CD14-positive monocyte (primary cell): ENCODE measurements around the gene PNLDC1. TPM values are rescaled to one million over a fixed set of nuclear protein-coding genes. Genes with fewer than 3 reads are reported as not detected.

Source experiments
- DNase-seq, 3 donors: peaks; one replicate each; pipeline ENCODE4 v3.0.0-alpha.2; 2011 to 2022
- H2AFZ ChIP-seq: 2 replicates; pipeline ENCODE4 v1.6.0; 2012; ENCODE audit warnings: mild to moderate bottlenecking, low read depth, low read length, inconsistent platforms; ENCODE audit not compliant: insufficient read depth, poor library complexity, severe bottlenecking
- H3K27ac ChIP-seq, 2 donors: 1 replicate in 1 of 2; 2 replicates in 1 of 2; pipeline ENCODE4 v1.5.1; 2012 to 2013; ENCODE audit warnings: low read length in 2 of 2, control low read depth in 1 of 2, inconsistent platforms in 1 of 2, low read depth in 1 of 2, mild to moderate bottlenecking in 1 of 2
- H3K27me3 ChIP-seq, 2 donors: one replicate each; pipeline versions ENCODE4 v1.6.0 to v1.6.1; 2011 to 2013; ENCODE audit warnings: low read length in 2 of 2; ENCODE audit not compliant: control insufficient read depth in 2 of 2, insufficient read depth in 2 of 2
- H3K36me3 ChIP-seq, 2 donors: replicated peaks in 1 of 2; 1 replicate in 1 of 2; 2 replicates in 1 of 2; pipeline versions ENCODE4 v1.5.1 to v1.6.1; 2012 to 2013; ENCODE audit warnings: low read length in 2 of 2, control low read depth in 1 of 2, inconsistent platforms in 1 of 2, mild to moderate bottlenecking in 1 of 2; ENCODE audit not compliant: insufficient read depth in 2 of 2, control insufficient read depth in 1 of 2
- H3K4me1 ChIP-seq, 2 donors: 1 replicate in 1 of 2; 2 replicates in 1 of 2; pipeline versions ENCODE4 v1.5.1 to v1.6.1; 2012 to 2013; ENCODE audit warnings: low read length in 2 of 2, control low read depth in 1 of 2, inconsistent platforms in 1 of 2, mild to moderate bottlenecking in 1 of 2, moderate library complexity in 1 of 2; ENCODE audit not compliant: insufficient read depth in 2 of 2, control insufficient read depth in 1 of 2
- H3K4me2 ChIP-seq: replicated peaks from 2 replicates; pipeline ENCODE3; 2012; ENCODE audit warnings: low read length, moderate library complexity, mild to moderate bottlenecking; ENCODE audit not compliant: poor library complexity, severe bottlenecking; ENCODE audit errors: extremely low read depth
- H3K4me3 ChIP-seq, 3 experiments: fragments of 200-600 bp in 1 of 3; sonication (generic) in 1 of 3; replicated peaks in 1 of 3; 1 replicate in 2 of 3; 2 replicates in 1 of 3; pipeline ENCODE4 v1.5.1; 2011 to 2013; ENCODE audit warnings: low read length in 3 of 3, mild to moderate bottlenecking in 3 of 3, control low read depth in 2 of 3, low read depth in 2 of 3, inconsistent platforms in 1 of 3, moderate library complexity in 1 of 3
- H3K79me2 ChIP-seq: 2 replicates; pipeline ENCODE4 v1.6.0; 2012; ENCODE audit warnings: mild to moderate bottlenecking, control low read depth, inconsistent platforms, low read length, moderate library complexity; ENCODE audit not compliant: insufficient read depth
- H3K9ac ChIP-seq: 2 replicates; pipeline ENCODE4 v1.6.0; 2017; ENCODE audit warnings: low read length, mild to moderate bottlenecking; ENCODE audit not compliant: insufficient read depth, poor library complexity, severe bottlenecking
- H3K9me3 ChIP-seq, 2 donors: replicated peaks in 1 of 2; 1 replicate in 1 of 2; 2 replicates in 1 of 2; pipeline versions ENCODE4 v1.5.1 to v1.6.1; 2012 to 2013; ENCODE audit warnings: low read length in 2 of 2, control low read depth in 1 of 2; ENCODE audit not compliant: control insufficient read depth in 1 of 2, insufficient read depth in 1 of 2
- H4K20me1 ChIP-seq: 2 replicates; pipeline ENCODE4 v1.6.0; 2012; ENCODE audit warnings: mild to moderate bottlenecking, low read length, control low read depth, moderate library complexity; ENCODE audit not compliant: insufficient read depth
- H3K27ac Mint-ChIP-seq, 7 donors: one replicate each; pipeline ENCODE4 v1.8.0; 2020; ENCODE audit warnings: mild to moderate bottlenecking in 7 of 7, mixed read lengths in 7 of 7, moderate library complexity in 6 of 7, inconsistent platforms in 2 of 7
- H3K27me3 Mint-ChIP-seq, 3 donors: one replicate each; pipeline ENCODE4 v1.8.0; 2021 to 2022; ENCODE audit warnings: low read depth in 3 of 3, mild to moderate bottlenecking in 3 of 3, mixed read lengths in 3 of 3, moderate library complexity in 3 of 3, inconsistent platforms in 1 of 3
- H3K36me3 Mint-ChIP-seq, 2 donors: one replicate each; pipeline ENCODE4 v1.8.0; 2020; ENCODE audit warnings: mixed read lengths in 2 of 2, inconsistent platforms in 1 of 2, mild to moderate bottlenecking in 1 of 2
- H3K4me1 Mint-ChIP-seq: one replicate; pipeline ENCODE4 v1.8.0; 2020; ENCODE audit warnings: mild to moderate bottlenecking, mixed read lengths
- H3K4me3 Mint-ChIP-seq, 2 donors: one replicate each; pipeline ENCODE4 v1.8.0; 2020; ENCODE audit warnings: mild to moderate bottlenecking in 2 of 2, mixed read lengths in 2 of 2, moderate library complexity in 1 of 2
- H3K9me3 Mint-ChIP-seq, 7 donors: one replicate each; pipeline ENCODE4 v1.8.0; 2020 to 2022; ENCODE audit warnings: mixed read lengths in 7 of 7, mild to moderate bottlenecking in 6 of 7, moderate library complexity in 6 of 7, inconsistent platforms in 2 of 7
- WGBS: methylation state at CpG from one replicate; pipeline ENCODE4 v1.1.5; 2013; ENCODE audit warnings: missing lambda C conversion rate; ENCODE audit not compliant: insufficient coverage; 5-methylcytosine and 5-hydroxymethylcytosine counted together
- intact Hi-C, 2 donors: fragments of 100-400 bp; cut with micrococcal nuclease; formaldehyde crosslinking; loops; one replicate each; pipeline versions ENCODE4 v1.15.0 to v1.15.1; 2023
- polyA plus RNA-seq, 3 donors: library from polyadenylated mRNA; depleted of rRNA in 1 of 3; unstranded in 2 of 3; stranded (reverse) in 1 of 3; fragments of 300-500 nt in 2 of 3; fragments of >200 nt in 1 of 3; fragmentation: Illumina TruSeq in 2 of 3; gene quantifications; 1 replicate in 2 of 3; 2 replicates in 1 of 3; pipeline ENCODE4 v1.2.3, GENCODE V29; 2012 to 2021
- TF ChIP-seq, protein P1 (sequence below): fragments of 200-600 bp; IDR thresholded peaks from one replicate; pipeline ENCODE4 v1.8.0; 2022; ENCODE audit warnings: antibody characterized with exemption, mild to moderate bottlenecking

PNLDC1 gene
- polyA plus RNA-seq, 3 donors, result 0.56 TPM; not detected in 2

DNA sequence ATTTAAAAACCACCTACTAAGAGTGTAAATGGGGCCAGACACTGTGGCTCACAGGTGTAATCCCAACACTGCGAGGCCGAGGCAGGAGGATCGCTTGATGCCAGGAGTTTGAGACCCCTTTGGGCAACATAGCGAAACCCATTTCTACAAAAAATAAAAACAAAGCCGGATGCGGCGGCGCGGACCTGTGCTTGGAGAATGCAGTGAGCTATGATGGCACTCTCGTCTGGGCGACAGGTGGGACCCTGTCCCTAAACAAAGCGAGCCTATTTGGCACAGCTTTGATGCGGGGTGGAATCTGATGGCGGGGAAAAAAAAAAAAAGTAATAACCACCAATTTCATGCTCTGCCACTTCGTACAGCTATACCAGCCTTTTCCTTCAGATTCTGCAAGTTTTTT, 11.8 kb upstream of the PNLDC1 start:
- intact Hi-C loops, result loop anchor here (5.0 kb wide), 3 partner anchors 36 to 96 kb away; partner anchors contain the start of gene SOD2 (in 1 of the 2)
- WGBS, result 60% methylated on average over 8 of the region's 15 CpGs
- DNase-seq, result no peak
- Histone ChIP-seq H3K36me3 (peaks cover 44 to 60% of the 10 kb centered on the region in 2 donors), H4K20me1 (peaks cover 69% of the 10 kb centered on the region), H3K27ac (peak overlapping the region in 1 of 2 donors; percentile 85), H3K4me2 (peak overlapping the region; percentile 88), H3K4me3 (peak overlapping the region; percentile 79 to 94 (median 91)), H3K4me1 (peaks cover 28 to 38% of the 10 kb centered on the region in 2 donors), H3K79me2 (peaks cover 90% of the 10 kb centered on the region), H3K27me3 (no peaks in the 10 kb centered on the region), H2AFZ (peak overlapping the region; percentile 96), H3K9ac (peak overlapping the region; percentile 83), H3K9me3 (no peaks in the 10 kb centered on the region)
- Mint-ChIP-seq H3K27me3 (peaks cover 0 to 1% (median 0%) of the 10 kb centered on the region in 3 donors), H3K36me3 (peaks cover 46 to 54% of the 10 kb centered on the region in 2 donors), H3K4me1 (peaks cover 32% of the 10 kb centered on the region), H3K9me3 (no peaks in the 10 kb centered on the region), H3K27ac (peak overlapping the region in 6 of 7 donors; percentile 58 to 95 (median 86)), H3K4me3 (peak overlapping the region; percentile 94 to 97)
- TF ChIP-seq, protein P1, sequence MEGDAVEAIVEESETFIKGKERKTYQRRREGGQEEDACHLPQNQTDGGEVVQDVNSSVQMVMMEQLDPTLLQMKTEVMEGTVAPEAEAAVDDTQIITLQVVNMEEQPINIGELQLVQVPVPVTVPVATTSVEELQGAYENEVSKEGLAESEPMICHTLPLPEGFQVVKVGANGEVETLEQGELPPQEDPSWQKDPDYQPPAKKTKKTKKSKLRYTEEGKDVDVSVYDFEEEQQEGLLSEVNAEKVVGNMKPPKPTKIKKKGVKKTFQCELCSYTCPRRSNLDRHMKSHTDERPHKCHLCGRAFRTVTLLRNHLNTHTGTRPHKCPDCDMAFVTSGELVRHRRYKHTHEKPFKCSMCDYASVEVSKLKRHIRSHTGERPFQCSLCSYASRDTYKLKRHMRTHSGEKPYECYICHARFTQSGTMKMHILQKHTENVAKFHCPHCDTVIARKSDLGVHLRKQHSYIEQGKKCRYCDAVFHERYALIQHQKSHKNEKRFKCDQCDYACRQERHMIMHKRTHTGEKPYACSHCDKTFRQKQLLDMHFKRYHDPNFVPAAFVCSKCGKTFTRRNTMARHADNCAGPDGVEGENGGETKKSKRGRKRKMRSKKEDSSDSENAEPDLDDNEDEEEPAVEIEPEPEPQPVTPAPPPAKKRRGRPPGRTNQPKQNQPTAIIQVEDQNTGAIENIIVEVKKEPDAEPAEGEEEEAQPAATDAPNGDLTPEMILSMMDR, result no peak

GRCh38 chr6:159788753-159789376, 11.2 kb upstream of the PNLDC1 start:
- H3K4me1 Mint-ChIP-seq, result peaks cover 32% of the 10 kb centered on the region
- Histone ChIP-seq H3K27me3 (no peaks in the 10 kb centered on the region), H3K4me1 (peaks cover 28 to 38% of the 10 kb centered on the region in 2 donors), H3K4me3 (peak overlapping the region; percentile 79 to 94 (median 91)), H3K9ac (peak overlapping the region; percentile 83), H4K20me1 (peaks cover 65% of the 10 kb centered on the region), H2AFZ (peak overlapping the region; percentile 96), H3K36me3 (peaks cover 42 to 60% of the 10 kb centered on the region in 2 donors), H3K27ac (peak overlapping the region; percentile 85 to 97), H3K4me2 (peak overlapping the region; percentile 88), H3K79me2 (peaks cover 90% of the 10 kb centered on the region), H3K9me3 (no peaks in the 10 kb centered on the region)
- peaks cover 43 to 54% of the 10 kb centered on the region in 2 donors for H3K36me3 Mint-ChIP-seq
- DNase-seq, result peak; percentile 10 to 20 (median 17)
- WGBS, result under 1% methylated on average over 60 of the region's 60 CpGs
- peak overlapping the region; percentile 94 to 97 for H3K4me3 Mint-ChIP-seq
- H3K27ac Mint-ChIP-seq, result peak overlapping the region; percentile 85 to 98 (median 96)
- TF ChIP-seq, protein P1, result no peak
- intact Hi-C loops, result loop anchor here (5.0 kb wide), 3 partner anchors 37 to 97 kb away; partner anchors contain the start of gene SOD2 (in 1 of the 2)
- peaks cover 0 to 1% (median 0%) of the 10 kb centered on the region in 3 donors for H3K27me3 Mint-ChIP-seq
- H3K9me3 Mint-ChIP-seq, result no peaks in the 10 kb centered on the region
